H9 (cell line): ENCODE measurements around the gene LPP. TPM values are rescaled to one million over a fixed set of nuclear protein-coding genes. Genes with fewer than 3 reads are reported as not detected.
A peak's percentile ranks its signal among the peaks of the same experiment; 100 is the strongest.

Source experiments
- DNase-seq: peaks from one replicate; pipeline ENCODE4 v3.0.0-alpha.2; 2017
- H2AFZ ChIP-seq: one replicate; pipeline ENCODE4 v1.6.1; 2013; ENCODE audit warnings: mild to moderate bottlenecking, low read length, control low read depth, moderate library complexity
- H2AK5ac ChIP-seq: 2 replicates; pipeline ENCODE4 v1.6.1; 2013; ENCODE audit warnings: low read length, control low read depth, mixed read lengths; ENCODE audit not compliant: insufficient read length
- H2BK120ac ChIP-seq: one replicate; pipeline ENCODE4 v1.6.1; 2013; ENCODE audit warnings: low read depth, mild to moderate bottlenecking, low read length, control low read depth, inconsistent platforms; ENCODE audit not compliant: poor library complexity, severe bottlenecking
- H2BK12ac ChIP-seq: 2 replicates; pipeline ENCODE4 v1.6.1; 2013; ENCODE audit warnings: low read length, control low read depth, mixed read lengths, low read depth; ENCODE audit not compliant: insufficient read length
- H2BK15ac ChIP-seq: 2 replicates; pipeline ENCODE4 v1.6.1; 2013; ENCODE audit warnings: low read depth, low read length, control low read depth
- H2BK20ac ChIP-seq: one replicate; pipeline ENCODE4 v1.6.1; 2013; ENCODE audit warnings: low read depth, mild to moderate bottlenecking, low read length, control low read depth, inconsistent platforms; ENCODE audit not compliant: poor library complexity, severe bottlenecking
- H2BK5ac ChIP-seq: 2 replicates; pipeline ENCODE4 v1.6.1; 2013; ENCODE audit warnings: low read length, control low read depth, mixed read lengths; ENCODE audit not compliant: insufficient read length
- H3K14ac ChIP-seq: 2 replicates; pipeline ENCODE4 v1.6.1; 2013; ENCODE audit warnings: low read length, control low read depth; ENCODE audit not compliant: insufficient read depth
- H3K18ac ChIP-seq: 2 replicates; pipeline ENCODE4 v1.6.1; 2013; ENCODE audit warnings: low read depth, mild to moderate bottlenecking, mixed read lengths, low read length, control low read depth; ENCODE audit not compliant: insufficient read length
- H3K23ac ChIP-seq: 2 replicates; pipeline ENCODE4 v1.6.1; 2013; ENCODE audit warnings: low read length, control low read depth, mixed read lengths, low read depth; ENCODE audit not compliant: insufficient read length
- H3K23me2 ChIP-seq: 2 replicates; pipeline ENCODE4 v1.6.1; 2013; ENCODE audit warnings: low read depth, mild to moderate bottlenecking, mixed read lengths, low read length, control low read depth; ENCODE audit not compliant: insufficient read length, poor library complexity, severe bottlenecking
- H3K27ac ChIP-seq: 2 replicates; pipeline ENCODE4 v1.5.1; 2013; ENCODE audit warnings: low read length, control low read depth, mixed read lengths, low read depth; ENCODE audit not compliant: insufficient read length
- H3K27me3 ChIP-seq: 2 replicates; pipeline ENCODE4 v1.6.1; 2013; ENCODE audit warnings: low read length, control low read depth, inconsistent platforms; ENCODE audit not compliant: insufficient read depth
- H3K4ac ChIP-seq: 2 replicates; pipeline ENCODE4 v1.6.1; 2013; ENCODE audit warnings: low read depth, mild to moderate bottlenecking, control low read depth, inconsistent platforms, low read length, moderate library complexity
- H3K4me1 ChIP-seq: 2 replicates; pipeline ENCODE4 v1.6.1; 2013; ENCODE audit warnings: low read length, control low read depth, inconsistent platforms; ENCODE audit not compliant: insufficient read depth
- H3K4me2 ChIP-seq: 2 replicates; pipeline ENCODE4 v1.6.1; 2013; ENCODE audit warnings: low read length, control low read depth, mixed read lengths; ENCODE audit not compliant: insufficient read length, insufficient read depth
- H3K56ac ChIP-seq: 2 replicates; pipeline ENCODE4 v1.6.1; 2013; ENCODE audit warnings: low read depth, mild to moderate bottlenecking, mixed read lengths, low read length, control low read depth; ENCODE audit not compliant: insufficient read length
- H3K79me1 ChIP-seq: 2 replicates; pipeline ENCODE4 v1.6.1; 2013; ENCODE audit warnings: low read depth, mild to moderate bottlenecking, moderate library complexity, low read length, control low read depth, inconsistent platforms; ENCODE audit not compliant: insufficient read depth, poor library complexity, severe bottlenecking
- H3K79me2 ChIP-seq: 2 replicates; pipeline ENCODE4 v1.6.1; 2013; ENCODE audit warnings: low read length, control low read depth, inconsistent platforms; ENCODE audit not compliant: insufficient read depth
- H3K9ac ChIP-seq: 2 replicates; pipeline ENCODE4 v1.6.1; 2013; ENCODE audit warnings: low read length, control low read depth, mixed read lengths; ENCODE audit not compliant: insufficient read length; ENCODE audit errors: extremely low read depth
- H3K9me3 ChIP-seq: one replicate; pipeline ENCODE4 v1.6.1; 2013; ENCODE audit warnings: low read depth, low read length, inconsistent platforms; ENCODE audit not compliant: control insufficient read depth
- H3T11ph ChIP-seq: one replicate; pipeline ENCODE4 v1.6.1; 2013; ENCODE audit warnings: mild to moderate bottlenecking, low read length, control low read depth, inconsistent platforms
- H4K20me1 ChIP-seq: one replicate; pipeline ENCODE4 v1.6.1; 2013; ENCODE audit not compliant: control insufficient read depth, insufficient read length, insufficient read depth
- H4K5ac ChIP-seq: 2 replicates; pipeline ENCODE4 v1.6.1; 2013; ENCODE audit warnings: low read depth, mild to moderate bottlenecking, mixed read lengths, low read length, control low read depth; ENCODE audit not compliant: insufficient read length
- H4K8ac ChIP-seq: replicated peaks from 2 replicates; pipeline ENCODE4 v1.6.1; 2013; ENCODE audit warnings: low read length, control low read depth, mixed read lengths, low read depth; ENCODE audit not compliant: insufficient read length
- H4K91ac ChIP-seq: 2 replicates; pipeline ENCODE4 v1.6.1; 2013; ENCODE audit warnings: low read depth, mild to moderate bottlenecking, moderate library complexity, mixed read lengths, low read length, control low read depth; ENCODE audit not compliant: insufficient read length
- H3K27ac Mint-ChIP-seq, 3 experiments: 2 replicates in 2 of 3; 3 replicates in 1 of 3; pipeline ENCODE4 v1.8.0; 2020 to 2021; ENCODE audit warnings: mixed read lengths in 3 of 3, mild to moderate bottlenecking in 1 of 3, moderate library complexity in 1 of 3
- H3K27me3 Mint-ChIP-seq: 2 replicates; pipeline ENCODE4 v1.8.0; 2021; ENCODE audit warnings: low read depth, mild to moderate bottlenecking, moderate library complexity, mixed read lengths
- H3K36me3 Mint-ChIP-seq, 3 experiments: 2 replicates in 2 of 3; 3 replicates in 1 of 3; pipeline ENCODE4 v1.8.0; 2020 to 2021; ENCODE audit warnings: low read depth in 3 of 3, mixed read lengths in 3 of 3; ENCODE audit not compliant: insufficient read depth in 1 of 3
- H3K4me1 Mint-ChIP-seq, 2 experiments: 2 replicates each; pipeline ENCODE4 v1.8.0; 2020; ENCODE audit warnings: mixed read lengths in 2 of 2
- H3K4me3 Mint-ChIP-seq, 2 experiments: 2 replicates in 1 of 2; 3 replicates in 1 of 2; pipeline ENCODE4 v1.8.0; 2020 to 2021; ENCODE audit warnings: mild to moderate bottlenecking in 2 of 2, mixed read lengths in 2 of 2, moderate library complexity in 1 of 2
- H3K9me3 Mint-ChIP-seq, 2 experiments: 2 replicates in 1 of 2; 3 replicates in 1 of 2; pipeline ENCODE4 v1.8.0; 2020; ENCODE audit warnings: mild to moderate bottlenecking in 2 of 2, mixed read lengths in 2 of 2, moderate library complexity in 1 of 2
- CTCF ChIP-seq: fragments of 200-600 bp; sonication (generic); conservative IDR thresholded peaks from 3 replicates; pipeline ENCODE4 v1.8.0; 2021; ENCODE audit warnings: antibody characterized with exemption, mild to moderate bottlenecking
- WGBS: extraction: QIAGEN DNeasy Blood & Tissue Kit; methylation state at CpG from one replicate; pipeline ENCODE4 v1.1.7; 2013; ENCODE audit warnings: missing lambda C conversion rate, low lambda C conversion rate, mixed read lengths; ENCODE audit not compliant: insufficient read length; ENCODE audit errors: extremely low coverage; 5-methylcytosine and 5-hydroxymethylcytosine counted together
- total RNA-seq: library from RNA; stranded (reverse); gene quantifications from 2 replicates; pipeline ENCODE4 v1.2.1, GENCODE V29; 2021

The LPP gene
- total RNA-seq, 1 experiment from 2014 or later, result 64.6 TPM

GRCh38 chr3:188205992-188206416 is 52.0 kb downstream of the LPP start:
- Histone ChIP-seq H3K4me2 (no peak overlapping the region), H2BK120ac (no peak overlapping the region), H3K14ac (no peak overlapping the region), H3K27ac (no peak overlapping the region), H4K20me1 (no peaks in the 10 kb centered on the region), H2BK15ac (no peak overlapping the region), H3K4me1 (peaks cover 4% of the 10 kb centered on the region; the same call in 1 of the 2 replicates), H2AFZ (no peak overlapping the region), H3K79me2 (peaks cover 2% of the 10 kb centered on the region; the same call in 1 of the 2 replicates), H3K9me3 (no peaks in the 10 kb centered on the region), H4K8ac (no peak overlapping the region), H3K79me1 (peaks cover 5% of the 10 kb centered on the region), H4K5ac (no peak overlapping the region), H3K18ac (no peak overlapping the region), H3T11ph (no peak overlapping the region), H3K27me3 (no peaks in the 10 kb centered on the region), H2BK12ac (no peak overlapping the region), H2BK5ac (no peak overlapping the region), H3K4ac (no peak overlapping the region), H3K9ac (no peak overlapping the region), H2BK20ac (no peak overlapping the region), H3K23me2 (no peaks in the 10 kb centered on the region), H3K23ac (no peak overlapping the region), H3K56ac (no peak overlapping the region), H2AK5ac (no peak overlapping the region), H4K91ac (no peak overlapping the region)
- no peaks in the 10 kb centered on the region for H3K27me3 Mint-ChIP-seq
- DNase-seq, result peak; percentile 57
- H3K4me1 Mint-ChIP-seq, result peaks cover 24 to 31% of the 10 kb centered on the region in 2 experiments
- no CpG with 5 or more reads among the region's 7 CpGs for WGBS
- TF ChIP-seq CTCF, result peak; percentile 63
- H3K36me3 Mint-ChIP-seq, result peaks cover 0 to 4% (median 0%) of the 10 kb centered on the region in 3 experiments; a peak in 1 of 7 replicates
- no peaks in the 10 kb centered on the region for H3K9me3 Mint-ChIP-seq
- H3K4me3 Mint-ChIP-seq, result no peak overlapping the region
- H3K27ac Mint-ChIP-seq, result no peak overlapping the region; a peak in 1 of 7 replicates
